ENCODE data around the gene ZNF407.

Gene ZNF407

GRCh38 chr18:75067996-75068645 lies 470.5 kb downstream of the ZNF407 start:
- TF ChIP-seq CTCF (IDR thresholded peaks at IDR 0.05; ENCODE audit: low read depth, low read length), result no peak
- no peak for DNase-seq
- H3K27me3 ChIP-seq, result no peaks in the 10 kb centered on the region

GRCh38 chr18:75068682-75069435 lies 471.2 kb downstream of the ZNF407 start:
- no peaks in the 10 kb centered on the region for H3K4me1 ChIP-seq
- no peak for DNase-seq
- TF ChIP-seq CTCF (IDR thresholded peaks at IDR 0.05; ENCODE audit: low read depth, low read length), result no peak
- no peaks in the 10 kb centered on the region for H3K9me3 ChIP-seq
- H3K36me3 ChIP-seq, result no peaks in the 10 kb centered on the region
- no peaks in the 10 kb centered on the region for H3K27me3 ChIP-seq
- H3K4me3 ChIP-seq (ENCODE audit: low read depth, low read length), result no peak overlapping the region

More at GRCh38 chr18:75067996-75068645, 470.5 kb downstream of the ZNF407 start:
- H3K4me1 ChIP-seq, result no peaks in the 10 kb centered on the region
- H3K36me3 ChIP-seq, result no peaks in the 10 kb centered on the region
- H3K9me3 ChIP-seq, result no peaks in the 10 kb centered on the region
- H3K4me3 ChIP-seq (ENCODE audit: low read depth, low read length), result no peak overlapping the region

GRCh38 chr18:75070235-75070624 lies 472.6 kb downstream of the ZNF407 start:
- TF ChIP-seq CTCF (IDR thresholded peaks at IDR 0.05; ENCODE audit: low read depth, low read length), result no peak
- no peak for DNase-seq
- Histone ChIP-seq H3K4me1 (no peaks in the 10 kb centered on the region), H3K9me3 (no peaks in the 10 kb centered on the region), H3K4me3 (ENCODE audit: low read depth, low read length) (no peak overlapping the region), H3K27me3 (no peaks in the 10 kb centered on the region), H3K36me3 (no peaks in the 10 kb centered on the region)

- no peak for DNase-seq
- no peak overlapping the region for H3K4me3 ChIP-seq (ENCODE audit: low read depth, low read length)
Measured at GRCh38 chr18:75070625-75071483, 473.2 kb downstream of the ZNF407 start.

GRCh38 chr18:75071484-75071785 lies 473.8 kb downstream of the ZNF407 start:
- no peak for DNase-seq
- Histone ChIP-seq H3K27me3 (no peaks in the 10 kb centered on the region), H3K9me3 (no peaks in the 10 kb centered on the region), H3K4me1 (no peaks in the 10 kb centered on the region), H3K36me3 (no peaks in the 10 kb centered on the region), H3K4me3 (ENCODE audit: low read depth, low read length) (no peak overlapping the region)
- TF ChIP-seq CTCF (IDR thresholded peaks at IDR 0.05; ENCODE audit: low read depth, low read length), result no peak

More at GRCh38 chr18:75070625-75071483, 473.2 kb downstream of the ZNF407 start:
- Histone ChIP-seq H3K27me3 (no peaks in the 10 kb centered on the region), H3K4me1 (no peaks in the 10 kb centered on the region), H3K36me3 (no peaks in the 10 kb centered on the region), H3K9me3 (no peaks in the 10 kb centered on the region)
- no peak for TF ChIP-seq CTCF (IDR thresholded peaks at IDR 0.05; ENCODE audit: low read depth, low read length)

Measured in BE2C (cell line).